HepG2 (cell line): ENCODE results near the gene CDK8. TPM values are rescaled to one million over a fixed set of nuclear protein-coding genes. Genes with fewer than 3 reads are reported as not detected.

Experiments used
- AGO1 ChIP-seq: fragments of 200-400 bp; formaldehyde crosslinking; IDR thresholded peaks from 2 replicates; pipeline ENCODE4 v1.6.1; 2017; ENCODE audit warnings: mild to moderate bottlenecking, low read depth, low read length, moderate library complexity; ENCODE audit not compliant: poor library complexity, severe bottlenecking
- ARID5B ChIP-seq: IDR thresholded peaks from 2 replicates; pipeline ENCODE4 v1.4.0; 2020; ENCODE audit warnings: mild to moderate bottlenecking, missing genetic modification reagents
- CERS6 ChIP-seq: sonication (generic); formaldehyde crosslinking; IDR thresholded peaks from 2 replicates; pipeline ENCODE4 v1.5.0; 2020; ENCODE audit warnings: missing genetic modification reagents
- CHCHD3 ChIP-seq: sonication (generic); formaldehyde crosslinking; IDR thresholded peaks from 2 replicates; pipeline ENCODE4 v1.8.0; 2022; ENCODE audit warnings: mild to moderate bottlenecking, missing genetic modification reagents, moderate library complexity
- DMAP1 ChIP-seq: IDR thresholded peaks from 2 replicates; pipeline ENCODE4 v1.6.1; 2016
- HMG20B ChIP-seq: conservative IDR thresholded peaks from 2 replicates; pipeline ENCODE4 v1.6.1; 2016; ENCODE audit warnings: missing genetic modification reagents, missing compliant biosample characterization
- HNF1B ChIP-seq: sonication (generic); formaldehyde crosslinking; IDR thresholded peaks from 2 replicates; pipeline ENCODE4 v1.5.1; 2020; ENCODE audit warnings: mild to moderate bottlenecking, moderate library complexity, missing genetic modification reagents
- NCOA2 ChIP-seq: sonication (generic); formaldehyde crosslinking; IDR thresholded peaks from 2 replicates; pipeline ENCODE4 v1.8.0; 2022; ENCODE audit warnings: inconsistent platforms
- NFIB ChIP-seq: sonication (generic); formaldehyde crosslinking; IDR thresholded peaks from 2 replicates; pipeline ENCODE4 v1.9.0; 2021; ENCODE audit warnings: missing genetic modification reagents, mild to moderate bottlenecking, borderline replicate concordance
- REPIN1 ChIP-seq: sonication (generic); formaldehyde crosslinking; IDR thresholded peaks from 2 replicates; pipeline ENCODE4 v1.8.0; 2022; ENCODE audit warnings: missing genetic modification reagents, low read depth, mild to moderate bottlenecking, borderline replicate concordance
- SALL2 ChIP-seq: sonication (generic); formaldehyde crosslinking; IDR thresholded peaks from 2 replicates; pipeline ENCODE4 v1.8.1; 2023; ENCODE audit warnings: mild to moderate bottlenecking, missing genetic modification reagents, inconsistent platforms
- SYNCRIP ChIP-seq: fragments of 200-400 bp; formaldehyde crosslinking; IDR thresholded peaks from 2 replicates; pipeline ENCODE4 v1.6.1; 2018; ENCODE audit warnings: mild to moderate bottlenecking, low read depth, low read length; ENCODE audit not compliant: insufficient read depth
- ZNF232 ChIP-seq: sonication (generic); formaldehyde crosslinking; IDR thresholded peaks from 2 replicates; pipeline ENCODE4 v1.4.0; 2020; ENCODE audit warnings: missing genetic modification reagents, borderline replicate concordance
- ZNF253 ChIP-seq: sonication (generic); formaldehyde crosslinking; IDR thresholded peaks from 2 replicates; pipeline ENCODE4 v1.8.0; 2022; ENCODE audit warnings: mild to moderate bottlenecking, missing genetic modification reagents, borderline replicate concordance
- ZNF33B ChIP-seq: sonication (generic); formaldehyde crosslinking; IDR thresholded peaks from 2 replicates; pipeline ENCODE4 v1.5.1; 2020; ENCODE audit warnings: mild to moderate bottlenecking, missing genetic modification reagents
- ZNF430 ChIP-seq: sonication (generic); formaldehyde crosslinking; IDR thresholded peaks from 2 replicates; pipeline ENCODE4 v1.9.0; 2021; ENCODE audit warnings: mild to moderate bottlenecking, missing genetic modification reagents
- ZNF776 ChIP-seq: sonication (generic); formaldehyde crosslinking; IDR thresholded peaks from 2 replicates; pipeline ENCODE4 v1.4.0; 2020; ENCODE audit warnings: mild to moderate bottlenecking, missing genetic modification reagents
- ZNF777 ChIP-seq: sonication (generic); formaldehyde crosslinking; IDR thresholded peaks from 2 replicates; pipeline ENCODE4 v1.4.0; 2020; ENCODE audit warnings: missing genetic modification reagents
- ZNF782 ChIP-seq: sonication (generic); formaldehyde crosslinking; IDR thresholded peaks from 2 replicates; pipeline ENCODE4 v1.4.0; 2020; ENCODE audit warnings: missing genetic modification reagents, mild to moderate bottlenecking, borderline replicate concordance
- polyA plus RNA-seq, 8 experiments: library from polyadenylated mRNA; depleted of rRNA in 3 of 8; stranded (reverse) in 7 of 8; unstranded in 1 of 8; fragments of >200 nt; fragmentation: Illumina TruSeq in 4 of 8; extraction: Trizol in 4 of 8; gene quantifications; 2 replicates each; pipeline versions ENCODE4 v1.2.1 to v1.2.3, GENCODE V29; 2011 to 2016; ENCODE audit warnings: low read depth in 4 of 8, missing spikeins in 1 of 8, mixed read lengths in 1 of 8; ENCODE audit not compliant: insufficient read depth in 1 of 8
- total RNA-seq, 5 experiments: library from RNA; depleted of rRNA; stranded (reverse); fragments of >200 nt; fragmentation: Illumina TruSeq; extraction: Trizol; gene quantifications; 2 replicates each; pipeline ENCODE4 v1.2.3, GENCODE V29; 2016; ENCODE audit warnings: low read depth in 1 of 5
- TF ChIP-seq, protein P1 (sequence below): sonication (generic); formaldehyde crosslinking; IDR thresholded peaks from 2 replicates; pipeline ENCODE4 v1.9.0; 2022; ENCODE audit warnings: missing genetic modification reagents, mild to moderate bottlenecking, borderline replicate concordance

CDK8 gene
- total and polyA plus RNA-seq, 2 of the 13 experiments (the other 11 are each of a cell fraction or from before 2014, with no cell fraction given): 15.8 to 16.4 TPM

DNA sequence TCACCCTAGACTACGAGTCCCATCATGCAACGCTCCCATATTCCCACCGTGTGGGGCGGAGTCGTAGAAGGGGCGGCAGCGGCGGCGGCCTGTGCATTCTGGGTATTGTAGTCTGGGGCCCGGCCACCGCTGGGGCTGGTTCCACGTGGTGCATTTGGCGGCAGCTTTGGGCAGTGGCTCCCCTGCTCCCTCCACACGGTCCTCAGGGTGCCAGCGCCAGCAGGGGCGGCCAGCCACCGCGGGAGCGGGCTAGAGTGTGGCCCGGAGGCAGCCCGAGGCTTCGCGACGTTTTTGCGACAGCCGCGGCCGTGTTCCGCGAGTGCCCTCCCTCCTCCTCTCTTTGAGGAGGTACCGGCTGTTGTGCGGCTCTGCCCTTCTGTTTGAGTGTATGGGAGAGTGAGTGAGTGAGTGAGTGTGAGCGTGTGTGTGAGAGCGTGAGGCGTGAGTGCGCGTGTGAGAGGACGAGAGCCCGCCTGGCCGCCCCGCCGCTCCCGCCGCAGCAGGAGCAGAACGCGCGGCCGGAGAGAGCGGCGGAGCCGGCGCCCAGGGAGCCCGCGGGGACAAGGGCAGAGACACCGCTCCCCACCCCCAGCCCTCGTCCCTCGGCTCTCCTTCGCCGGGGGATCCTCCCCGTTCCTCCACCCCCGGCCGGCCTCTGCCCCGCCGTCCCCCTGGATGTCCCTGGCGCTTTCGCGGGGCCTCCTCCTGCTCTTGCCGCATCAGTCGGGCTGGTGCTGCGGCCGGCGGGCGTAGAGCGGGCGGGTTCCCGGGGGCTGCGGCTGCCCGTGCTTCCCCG lies at the start of gene CDK8 (continued):
- 0 out of 2 replicates have a peak, but pooled peaks have one; percentile 17 for TF ChIP-seq ARID5B
- no peak for TF ChIP-seq AGO1
- no peak for TF ChIP-seq ZNF232
- TF ChIP-seq ZNF430 (CRISPR knock-in tag): peak; percentile 73; the same call in 1 of the 2 replicates
- TF ChIP-seq REPIN1: no peak
- TF ChIP-seq ZNF33B (CRISPR knock-in tag): no peak
- TF ChIP-seq SALL2 (CRISPR knock-in tag): peak; percentile 65; the same call in 1 of the 2 replicates
- peak; percentile 64 for TF ChIP-seq ZNF777 (CRISPR knock-in tag)
- TF ChIP-seq HMG20B: no peak
- TF ChIP-seq CHCHD3 (CRISPR knock-in tag): no peak
- TF ChIP-seq ZNF776 (CRISPR knock-in tag): no peak
- no peak for TF ChIP-seq NCOA2 (CRISPR knock-in tag)
- no peak for TF ChIP-seq CERS6 (CRISPR knock-in tag)
- TF ChIP-seq ZNF253 (CRISPR knock-in tag): no peak
- TF ChIP-seq, protein P1, sequence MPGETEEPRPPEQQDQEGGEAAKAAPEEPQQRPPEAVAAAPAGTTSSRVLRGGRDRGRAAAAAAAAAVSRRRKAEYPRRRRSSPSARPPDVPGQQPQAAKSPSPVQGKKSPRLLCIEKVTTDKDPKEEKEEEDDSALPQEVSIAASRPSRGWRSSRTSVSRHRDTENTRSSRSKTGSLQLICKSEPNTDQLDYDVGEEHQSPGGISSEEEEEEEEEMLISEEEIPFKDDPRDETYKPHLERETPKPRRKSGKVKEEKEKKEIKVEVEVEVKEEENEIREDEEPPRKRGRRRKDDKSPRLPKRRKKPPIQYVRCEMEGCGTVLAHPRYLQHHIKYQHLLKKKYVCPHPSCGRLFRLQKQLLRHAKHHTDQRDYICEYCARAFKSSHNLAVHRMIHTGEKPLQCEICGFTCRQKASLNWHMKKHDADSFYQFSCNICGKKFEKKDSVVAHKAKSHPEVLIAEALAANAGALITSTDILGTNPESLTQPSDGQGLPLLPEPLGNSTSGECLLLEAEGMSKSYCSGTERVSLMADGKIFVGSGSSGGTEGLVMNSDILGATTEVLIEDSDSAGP: peak; percentile 74
- peak; percentile 70; the same call in 1 of the 2 replicates for TF ChIP-seq DMAP1 (CRISPR knock-in tag)
- TF ChIP-seq ZNF782: peak; percentile 66; the same call in 1 of the 2 replicates
- no peak for TF ChIP-seq NFIB (CRISPR knock-in tag)
- TF ChIP-seq SYNCRIP: no peak
- TF ChIP-seq HNF1B (CRISPR knock-in tag): 0 out of 2 replicates have a peak, but pooled peaks have one; percentile 24
